ENCODE data around the gene MRPS27.

Gene MRPS27

DNA sequence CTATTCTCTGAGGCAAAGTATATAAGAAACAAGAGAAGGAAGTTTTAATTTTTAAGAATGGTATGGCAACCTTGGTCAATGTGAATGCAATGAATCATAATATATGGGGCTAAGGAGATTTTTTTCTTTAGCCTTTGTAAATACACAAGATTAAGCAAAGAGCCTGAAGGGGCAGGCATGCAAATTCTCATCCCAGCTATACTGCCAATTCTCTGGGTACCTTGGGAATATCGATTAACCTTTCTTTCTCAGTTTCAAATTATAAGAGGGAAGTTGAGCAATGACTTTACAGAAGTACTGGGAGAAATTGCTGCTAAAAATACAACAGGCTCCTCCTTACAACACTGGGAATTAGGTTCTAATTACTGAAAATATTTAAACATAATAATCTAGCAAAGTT is 97.5 kb downstream of the MRPS27 start:
- TF ChIP-seq MAX (IDR thresholded peaks at IDR 0.05) (no peak), TCF12 (IDR thresholded peaks at IDR 0.05; ENCODE audit: low read depth) (no peak), EGR1 (IDR thresholded peaks at IDR 0.05) (no peak), TAF1 (IDR thresholded peaks at IDR 0.05; ENCODE audit: low read depth) (no peak), CEBPB (IDR thresholded peaks at IDR 0.05) (no peak), TEAD4 (IDR thresholded peaks at IDR 0.05) (no peak), CREB1 (IDR thresholded peaks at IDR 0.05; ENCODE audit: low read depth) (no peak), ZBTB7A (IDR thresholded peaks at IDR 0.05; ENCODE audit: low read depth) (no peak), FOXM1 (IDR thresholded peaks at IDR 0.05; ENCODE audit: borderline replicate concordance, low read depth) (no peak), NFIC (IDR thresholded peaks at IDR 0.05) (no peak), RAD21 (IDR thresholded peaks at IDR 0.05; ENCODE audit: low read depth) (no peak)
- TF ChIP-seq, protein P1, sequence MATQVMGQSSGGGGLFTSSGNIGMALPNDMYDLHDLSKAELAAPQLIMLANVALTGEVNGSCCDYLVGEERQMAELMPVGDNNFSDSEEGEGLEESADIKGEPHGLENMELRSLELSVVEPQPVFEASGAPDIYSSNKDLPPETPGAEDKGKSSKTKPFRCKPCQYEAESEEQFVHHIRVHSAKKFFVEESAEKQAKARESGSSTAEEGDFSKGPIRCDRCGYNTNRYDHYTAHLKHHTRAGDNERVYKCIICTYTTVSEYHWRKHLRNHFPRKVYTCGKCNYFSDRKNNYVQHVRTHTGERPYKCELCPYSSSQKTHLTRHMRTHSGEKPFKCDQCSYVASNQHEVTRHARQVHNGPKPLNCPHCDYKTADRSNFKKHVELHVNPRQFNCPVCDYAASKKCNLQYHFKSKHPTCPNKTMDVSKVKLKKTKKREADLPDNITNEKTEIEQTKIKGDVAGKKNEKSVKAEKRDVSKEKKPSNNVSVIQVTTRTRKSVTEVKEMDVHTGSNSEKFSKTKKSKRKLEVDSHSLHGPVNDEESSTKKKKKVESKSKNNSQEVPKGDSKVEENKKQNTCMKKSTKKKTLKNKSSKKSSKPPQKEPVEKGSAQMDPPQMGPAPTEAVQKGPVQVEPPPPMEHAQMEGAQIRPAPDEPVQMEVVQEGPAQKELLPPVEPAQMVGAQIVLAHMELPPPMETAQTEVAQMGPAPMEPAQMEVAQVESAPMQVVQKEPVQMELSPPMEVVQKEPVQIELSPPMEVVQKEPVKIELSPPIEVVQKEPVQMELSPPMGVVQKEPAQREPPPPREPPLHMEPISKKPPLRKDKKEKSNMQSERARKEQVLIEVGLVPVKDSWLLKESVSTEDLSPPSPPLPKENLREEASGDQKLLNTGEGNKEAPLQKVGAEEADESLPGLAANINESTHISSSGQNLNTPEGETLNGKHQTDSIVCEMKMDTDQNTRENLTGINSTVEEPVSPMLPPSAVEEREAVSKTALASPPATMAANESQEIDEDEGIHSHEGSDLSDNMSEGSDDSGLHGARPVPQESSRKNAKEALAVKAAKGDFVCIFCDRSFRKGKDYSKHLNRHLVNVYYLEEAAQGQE (IDR thresholded peaks at IDR 0.05; ENCODE audit: low read depth), result no peak
- TF ChIP-seq, protein P2, sequence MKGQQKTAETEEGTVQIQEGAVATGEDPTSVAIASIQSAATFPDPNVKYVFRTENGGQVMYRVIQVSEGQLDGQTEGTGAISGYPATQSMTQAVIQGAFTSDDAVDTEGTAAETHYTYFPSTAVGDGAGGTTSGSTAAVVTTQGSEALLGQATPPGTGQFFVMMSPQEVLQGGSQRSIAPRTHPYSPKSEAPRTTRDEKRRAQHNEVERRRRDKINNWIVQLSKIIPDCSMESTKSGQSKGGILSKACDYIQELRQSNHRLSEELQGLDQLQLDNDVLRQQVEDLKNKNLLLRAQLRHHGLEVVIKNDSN (IDR thresholded peaks at IDR 0.05), result no peak

- TF ChIP-seq, protein P2 (IDR thresholded peaks at IDR 0.05), result no peak
Measured at GRCh38 chr5:72221541-72221940, 98.5 kb downstream of the MRPS27 start.

DNA sequence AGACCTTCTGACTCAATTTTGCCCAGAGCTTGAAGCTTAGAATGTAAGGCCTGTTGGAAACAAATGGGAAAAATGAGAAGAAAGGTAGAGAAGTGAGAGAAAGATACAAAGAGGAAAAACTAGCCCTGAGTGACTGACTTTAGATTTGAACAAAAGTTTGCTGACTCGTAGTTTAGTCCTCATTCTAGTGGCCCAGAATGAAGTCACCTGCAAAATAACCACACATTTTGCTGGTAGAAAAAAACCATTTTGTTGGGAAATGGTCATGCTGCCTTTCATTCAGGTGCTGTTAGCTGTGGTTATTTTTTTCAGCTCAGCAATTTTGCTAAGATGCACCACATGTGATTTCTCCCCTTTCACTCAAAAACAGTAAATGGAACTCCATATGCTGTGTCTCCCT is 98.9 kb downstream of the MRPS27 start:
- no peak for TF ChIP-seq CEBPB (IDR thresholded peaks at IDR 0.05)

DNA sequence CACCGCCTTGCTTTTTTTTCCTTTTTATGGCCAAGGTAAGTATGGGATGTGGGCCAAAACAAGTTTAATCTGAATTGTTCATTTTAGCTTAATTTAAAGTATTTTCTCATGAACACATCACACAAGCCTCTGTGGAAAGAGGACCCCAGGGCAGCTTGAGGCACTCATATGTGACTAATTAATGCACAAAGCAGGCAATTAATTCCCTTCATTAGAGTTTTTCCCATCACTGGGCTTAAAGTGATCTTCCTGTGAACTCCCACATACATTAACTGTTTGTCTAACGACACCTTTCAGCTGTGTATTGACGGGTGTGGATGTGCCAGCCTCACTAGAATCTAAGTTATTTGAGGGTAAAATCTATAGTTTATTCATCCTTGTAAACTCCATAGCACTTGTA is 103.3 kb downstream of the MRPS27 start:
- no peak for TF ChIP-seq MAX (IDR thresholded peaks at IDR 0.05)
- TF ChIP-seq EP300 (IDR thresholded peaks at IDR 0.05; ENCODE audit: borderline replicate concordance), result no peak
- no peak for TF ChIP-seq RAD21 (IDR thresholded peaks at IDR 0.05; ENCODE audit: low read depth)
- TF ChIP-seq, protein P1 (IDR thresholded peaks at IDR 0.05; ENCODE audit: low read depth), result no peak
- no peak for TF ChIP-seq NFIC (IDR thresholded peaks at IDR 0.05)
- TF ChIP-seq EGR1 (IDR thresholded peaks at IDR 0.05), result no peak
- TF ChIP-seq YY1 (IDR thresholded peaks at IDR 0.05; ENCODE audit: low read depth), result no peak
- no peak for TF ChIP-seq ZBTB7A (IDR thresholded peaks at IDR 0.05; ENCODE audit: low read depth)
- no peak for TF ChIP-seq CEBPB (IDR thresholded peaks at IDR 0.05)
- TF ChIP-seq TCF12 (IDR thresholded peaks at IDR 0.05; ENCODE audit: low read depth), result no peak
- TF ChIP-seq, protein P2 (IDR thresholded peaks at IDR 0.05), result no peak
- TF ChIP-seq CREB1 (IDR thresholded peaks at IDR 0.05; ENCODE audit: low read depth), result no peak
- TF ChIP-seq FOXM1 (IDR thresholded peaks at IDR 0.05; ENCODE audit: borderline replicate concordance, low read depth), result no peak
- no peak for TF ChIP-seq TEAD4 (IDR thresholded peaks at IDR 0.05)
- no peak for TF ChIP-seq TAF1 (IDR thresholded peaks at IDR 0.05; ENCODE audit: low read depth)

DNA sequence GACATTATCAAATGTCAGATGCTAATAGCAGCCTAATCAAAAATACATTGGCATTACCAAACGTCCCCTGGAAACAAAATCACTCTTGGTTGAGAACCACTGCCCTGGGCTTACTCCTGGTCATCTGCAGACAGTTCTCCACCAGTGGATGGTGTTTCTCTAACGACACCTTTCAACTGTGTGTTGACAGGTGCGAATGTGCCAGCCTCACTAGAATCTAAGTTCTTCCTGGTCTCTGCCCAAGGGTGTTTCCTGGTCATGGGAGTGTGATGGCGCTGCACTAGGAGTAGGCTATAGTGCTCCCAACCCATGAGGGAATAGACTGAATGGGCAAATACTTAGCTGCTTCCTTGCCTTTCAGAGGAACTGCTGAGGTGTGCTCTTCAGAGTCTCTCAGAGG is 105.9 kb downstream of the MRPS27 start:
- TF ChIP-seq, protein P1 (IDR thresholded peaks at IDR 0.05; ENCODE audit: low read depth), result no peak
- TF ChIP-seq RAD21 (IDR thresholded peaks at IDR 0.05; ENCODE audit: low read depth) (no peak), FOXM1 (IDR thresholded peaks at IDR 0.05; ENCODE audit: borderline replicate concordance, low read depth) (no peak), TCF12 (IDR thresholded peaks at IDR 0.05; ENCODE audit: low read depth) (no peak), CREB1 (IDR thresholded peaks at IDR 0.05; ENCODE audit: low read depth) (no peak), EGR1 (IDR thresholded peaks at IDR 0.05) (no peak), YY1 (IDR thresholded peaks at IDR 0.05; ENCODE audit: low read depth) (no peak), TAF1 (IDR thresholded peaks at IDR 0.05; ENCODE audit: low read depth) (no peak), ZBTB7A (IDR thresholded peaks at IDR 0.05; ENCODE audit: low read depth) (no peak), MAX (IDR thresholded peaks at IDR 0.05) (no peak)
- TF ChIP-seq, protein P2 (IDR thresholded peaks at IDR 0.05), result no peak

Measured in Ishikawa (cell line).